ENCODE results near the gene AAR2.

AAR2 gene

DNA sequence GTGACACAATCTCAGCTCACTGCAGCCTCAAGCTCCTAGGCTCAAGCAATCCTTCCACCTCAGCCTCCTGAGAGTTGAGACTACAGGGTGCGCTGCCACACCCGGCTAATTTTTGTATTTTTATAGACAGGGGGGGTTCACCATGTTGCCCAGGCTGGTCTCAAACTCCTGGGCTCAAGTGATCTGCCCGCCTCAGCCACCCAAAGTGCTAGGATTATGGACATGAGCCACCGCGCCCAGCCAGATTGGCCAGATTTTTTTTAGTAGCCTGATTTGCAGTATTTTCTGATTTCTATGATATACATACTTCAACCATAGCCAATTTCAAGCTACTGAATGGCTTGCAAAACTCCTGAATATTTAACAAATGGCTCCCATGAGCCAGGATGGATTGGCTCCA is 48.5 kb downstream of the AAR2 start:
- Histone ChIP-seq H3K27ac (no peak overlapping the region), H3K4me3 (no peak overlapping the region), H3K4me1 (no peaks in the 10 kb centered on the region), H3K9me3 (no peaks in the 10 kb centered on the region), H3K27me3 (peaks cover 0 to 23% of the 10 kb centered on the region in 2 donors), H3K36me3 (no peaks in the 10 kb centered on the region)
- no peak for DNase-seq
- intact Hi-C loops (cut with DNase I; ENCODE audit: low total_unique reads) = no loop called here
- TF ChIP-seq CTCF (IDR thresholded peaks at IDR 0.05) = no peak

DNA sequence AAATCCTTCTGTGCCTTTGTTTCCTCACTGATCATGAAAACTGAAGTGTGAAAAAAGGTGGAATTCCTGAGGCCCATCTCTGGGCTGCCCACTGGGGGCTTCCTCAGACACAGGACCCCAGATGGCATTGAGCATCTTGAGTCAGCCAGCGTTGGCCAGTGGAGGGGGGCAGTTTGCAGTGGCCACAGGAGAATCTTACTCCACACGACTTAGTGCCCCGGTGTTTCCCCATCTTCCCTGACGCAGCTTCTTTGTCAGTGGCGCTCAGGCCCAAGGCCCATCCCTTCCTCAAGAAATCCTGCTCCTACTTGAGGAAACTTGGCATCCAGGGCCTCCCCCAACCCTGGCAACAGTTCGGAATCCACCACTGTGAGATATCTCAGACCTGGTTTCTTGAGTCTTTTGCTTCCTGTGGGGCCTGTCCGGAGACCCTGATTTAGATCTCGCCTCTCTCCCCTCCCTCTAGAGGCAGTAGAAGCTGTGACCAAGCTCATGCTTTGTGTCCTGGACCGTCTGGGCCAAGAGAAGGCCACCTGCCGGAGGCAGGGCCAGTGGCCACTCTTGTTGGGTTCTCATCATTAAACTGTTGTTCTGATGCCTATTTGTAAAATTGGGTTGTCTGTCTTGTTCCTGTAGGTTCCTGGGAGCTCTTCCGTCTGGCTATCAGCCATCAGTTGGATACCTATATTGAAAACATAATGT is 49.6 kb downstream of the AAR2 start:
- Histone ChIP-seq H3K27me3 (peaks cover 0 to 21% of the 10 kb centered on the region in 2 donors), H3K4me3 (no peak overlapping the region), H3K36me3 (no peaks in the 10 kb centered on the region), H3K4me1 (no peaks in the 10 kb centered on the region), H3K9me3 (no peaks in the 10 kb centered on the region), H3K27ac (no peak overlapping the region)
- no peak for DNase-seq
- TF ChIP-seq CTCF (IDR thresholded peaks at IDR 0.05) = no peak
- intact Hi-C loops (cut with DNase I; ENCODE audit: low total_unique reads) = no loop called here

GRCh38 chr20:36297656-36298055 is 61.4 kb downstream of the AAR2 start:
- Histone ChIP-seq H3K36me3 (no peaks in the 10 kb centered on the region), H3K4me3 (no peak overlapping the region), H3K9me3 (no peaks in the 10 kb centered on the region), H3K27ac (no peak overlapping the region), H3K4me1 (no peaks in the 10 kb centered on the region), H3K27me3 (peaks cover 0 to 68% of the 10 kb centered on the region in 2 donors)
- intact Hi-C loops (cut with DNase I; ENCODE audit: low total_unique reads) = no loop called here
- DNase-seq = no peak
- no peak for TF ChIP-seq CTCF (IDR thresholded peaks at IDR 0.05)

DNA sequence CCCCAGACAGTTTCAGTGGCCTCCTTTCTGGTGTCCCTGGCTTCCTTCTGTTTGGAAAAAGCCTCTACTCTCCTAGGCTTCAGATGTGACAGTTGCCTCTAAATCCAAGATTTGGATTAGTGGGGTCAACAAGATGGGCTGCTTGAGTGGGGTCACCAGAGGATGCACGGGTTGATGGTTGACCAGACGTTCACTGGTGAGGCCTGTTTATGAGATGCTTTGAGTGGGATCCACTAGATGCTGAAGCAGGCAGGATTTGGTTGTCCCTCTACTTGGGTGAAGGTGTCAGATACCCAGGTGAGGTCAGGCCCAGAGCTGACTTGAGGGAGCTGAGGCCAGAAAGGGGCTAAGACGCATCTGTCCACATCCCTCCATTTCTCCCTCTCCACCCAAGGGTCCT is 61.8 kb downstream of the AAR2 start:
- TF ChIP-seq CTCF (IDR thresholded peaks at IDR 0.05) = no peak
- Histone ChIP-seq H3K27me3 (peaks cover 0 to 71% of the 10 kb centered on the region in 2 donors), H3K4me3 (no peak overlapping the region), H3K36me3 (no peaks in the 10 kb centered on the region), H3K4me1 (no peaks in the 10 kb centered on the region), H3K9me3 (no peaks in the 10 kb centered on the region), H3K27ac (no peak overlapping the region)
- DNase-seq = no peak
- intact Hi-C loops (cut with DNase I; ENCODE audit: low total_unique reads) = no loop called here

- no peak overlapping the region for H3K27ac ChIP-seq
- no peak for TF ChIP-seq CTCF (IDR thresholded peaks at IDR 0.05)
- H3K9me3 ChIP-seq = no peaks in the 10 kb centered on the region
- intact Hi-C loops (cut with DNase I; ENCODE audit: low total_unique reads) = no loop called here
- H3K36me3 ChIP-seq = no peaks in the 10 kb centered on the region
- no peak overlapping the region for H3K4me3 ChIP-seq
- no peaks in the 10 kb centered on the region for H3K4me1 ChIP-seq
- DNase-seq = no peak
- H3K27me3 ChIP-seq = peaks cover 0 to 79% of the 10 kb centered on the region in 2 donors
Measured at GRCh38 chr20:36298795-36299339, 62.6 kb downstream of the AAR2 start.
